T-helper 2 cell (primary cell): ENCODE measurements around the gene LTA4H.
A peak's percentile ranks its signal among the peaks of the same experiment; 100 is the strongest.
"Not testable (repeated sequence)": the region's sequence is repeated elsewhere in the genome, so short reads cannot be mapped to it uniquely, and the experiment has no call there.

Source experiments
- DNase-seq, 5 experiments: peaks; one replicate each; pipeline versions ENCODE4 v3.0.0 to v3.0.0-alpha.2; 2012 to 2022

Gene LTA4H

DNA sequence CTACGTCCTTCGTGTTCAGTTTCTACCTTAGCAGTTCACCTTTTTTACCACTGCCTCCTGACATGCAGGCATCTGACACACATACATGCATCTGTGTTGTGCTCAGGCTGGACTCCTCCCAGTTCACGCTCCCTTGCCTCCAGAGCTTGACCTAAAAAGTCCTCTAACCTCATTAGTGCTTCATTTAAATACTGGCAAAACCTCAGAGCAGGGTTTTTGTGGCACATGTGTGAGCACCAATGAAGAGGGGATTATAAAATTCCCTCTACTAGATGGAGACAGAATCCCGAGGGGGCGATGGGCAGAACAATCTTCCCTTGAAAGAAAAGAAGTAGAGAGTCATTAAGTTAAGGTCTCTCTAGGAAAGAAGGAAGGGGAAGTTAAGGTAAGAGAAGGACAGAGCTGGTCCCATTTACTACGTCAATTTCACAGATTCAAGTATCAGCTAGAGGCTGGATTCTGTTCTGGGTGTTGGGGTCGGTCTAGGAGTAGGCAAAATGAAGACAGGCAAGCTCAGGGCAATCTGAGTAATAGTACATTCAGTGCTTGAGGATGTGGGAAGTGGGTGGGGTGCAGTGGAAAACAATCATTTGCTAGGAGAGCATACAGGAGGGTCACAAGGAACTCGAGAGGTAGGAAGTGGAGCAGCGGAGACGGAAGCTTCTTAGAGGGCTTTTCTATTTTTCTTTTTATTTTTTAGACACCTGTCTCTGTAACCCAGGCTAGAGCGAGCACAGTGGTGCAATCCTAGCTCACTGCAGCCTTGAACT is 46.7 kb downstream of the LTA4H start:
- no peak for DNase-seq

GRCh38 chr12:95986635-95987570 is 48.5 kb downstream of the LTA4H start:
- no peak for DNase-seq

- peak in 1 of 5 experiments; percentile 11 for DNase-seq
Observed at GRCh38 chr12:95984682-95985081, 50.7 kb downstream of the LTA4H start.

- DNase-seq: no peak
Observed at GRCh38 chr12:95982602-95983001, 52.8 kb downstream of the LTA4H start.

- no peak for DNase-seq
Observed at GRCh38 chr12:95980437-95980836, 55.0 kb downstream of the LTA4H start.

- DNase-seq: no peak
Observed at GRCh38 chr12:95978774-95979173, 56.6 kb downstream of the LTA4H start.

DNA sequence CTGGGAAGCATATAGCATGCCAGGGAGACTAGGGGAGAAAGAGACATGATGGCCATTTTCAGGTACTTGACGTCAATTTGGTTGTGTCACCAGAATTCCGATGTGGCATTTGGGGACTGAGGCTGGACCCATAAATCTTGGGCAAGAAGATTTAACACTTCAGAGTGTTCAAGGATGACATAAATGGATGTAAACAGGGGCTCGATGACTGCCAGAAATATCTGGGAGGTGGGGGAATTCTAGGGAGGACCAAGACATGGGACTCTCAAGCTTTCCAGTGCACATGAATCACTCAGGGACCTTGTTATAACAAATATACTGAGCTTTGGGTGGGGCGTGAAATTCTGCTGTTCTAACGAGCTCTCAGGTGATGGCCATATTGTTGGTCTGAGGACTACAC is 57.0 kb downstream of the LTA4H start:
- no peak for DNase-seq

DNA sequence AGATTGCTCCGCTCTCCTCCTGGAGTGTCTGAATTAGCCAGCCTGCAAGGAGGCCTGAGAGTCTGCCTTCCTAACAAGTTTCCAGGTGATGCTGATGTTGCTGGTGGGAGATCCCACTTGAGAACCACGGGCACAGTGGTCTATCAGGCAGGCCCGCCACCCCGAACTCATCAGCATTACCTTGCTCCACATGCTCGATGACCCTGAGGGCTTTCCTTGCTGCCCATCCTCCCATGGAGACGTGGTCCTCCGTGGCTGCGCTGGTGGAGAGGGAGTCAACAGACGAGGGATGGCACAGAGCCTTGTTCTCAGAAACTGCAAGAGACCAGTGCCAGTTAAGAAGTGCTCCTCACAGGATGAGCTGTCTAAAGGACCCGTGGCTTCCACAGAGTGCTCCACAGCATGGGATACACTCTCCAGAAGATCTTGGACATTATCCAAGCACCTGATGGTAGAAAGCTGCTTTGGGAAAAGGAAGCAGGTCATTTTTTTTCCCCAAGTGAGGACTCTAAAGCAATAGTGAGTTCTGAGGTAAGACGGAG is 57.6 kb downstream of the LTA4H start:
- no peak for DNase-seq

- DNase-seq: no peak
Observed at GRCh38 chr12:95976416-95976832, 59.0 kb downstream of the LTA4H start.

GRCh38 chr12:95975491-95975890 is 59.9 kb downstream of the LTA4H start:
- no peak for DNase-seq

GRCh38 chr12:95974358-95974757 is 61.0 kb downstream of the LTA4H start:
- DNase-seq: no peak

- DNase-seq: no peak
Observed at GRCh38 chr12:95972832-95973456, 62.4 kb downstream of the LTA4H start.

DNA sequence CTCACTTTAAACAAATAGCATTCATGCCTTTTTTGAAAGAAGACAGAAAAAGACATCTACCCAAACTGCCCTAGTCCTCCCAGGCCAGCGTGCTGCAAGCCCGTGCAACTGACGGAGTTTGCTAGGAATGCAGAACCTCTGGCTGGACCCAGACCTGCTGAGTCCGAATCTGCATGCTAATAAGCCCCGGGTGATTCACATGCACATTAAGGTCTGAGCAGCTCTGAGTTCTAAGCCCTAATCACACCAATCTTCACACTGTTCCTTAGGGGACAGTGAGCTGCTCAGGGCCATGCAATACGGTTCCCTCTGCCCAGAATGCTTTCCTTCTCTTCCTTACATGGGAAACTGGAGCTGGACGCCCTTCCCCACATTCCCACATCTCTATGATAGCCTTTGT is 64.5 kb downstream of the LTA4H start:
- DNase-seq: no peak

GRCh38 chr12:95969116-95969515 is 66.3 kb downstream of the LTA4H start:
- DNase-seq: not testable (repeated sequence)

DNA sequence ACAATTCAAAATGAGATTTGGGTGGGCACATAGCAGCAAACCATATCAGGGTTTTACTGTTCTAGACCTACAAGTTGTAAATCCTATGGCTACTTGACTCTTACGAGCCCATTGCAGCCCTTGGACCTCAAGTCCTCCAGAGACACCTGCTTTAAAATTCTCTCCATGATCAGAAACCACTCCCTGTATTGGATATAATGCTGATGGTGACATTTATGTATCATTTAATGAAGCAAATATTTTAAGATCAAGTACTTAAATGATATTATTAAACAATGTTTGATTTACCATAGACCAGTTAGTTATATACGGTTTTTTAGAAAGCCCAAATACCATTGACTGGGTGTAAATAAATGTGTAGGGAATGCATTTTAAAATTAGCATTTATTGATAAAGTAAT is 68.1 kb downstream of the LTA4H start:
- no peak for DNase-seq

GRCh38 chr12:95966287-95966870 is 69.0 kb downstream of the LTA4H start:
- no peak for DNase-seq

GRCh38 chr12:95963096-95963495 is 72.3 kb downstream of the LTA4H start:
- DNase-seq: peak in 1 of 5 experiments; percentile 19

DNA sequence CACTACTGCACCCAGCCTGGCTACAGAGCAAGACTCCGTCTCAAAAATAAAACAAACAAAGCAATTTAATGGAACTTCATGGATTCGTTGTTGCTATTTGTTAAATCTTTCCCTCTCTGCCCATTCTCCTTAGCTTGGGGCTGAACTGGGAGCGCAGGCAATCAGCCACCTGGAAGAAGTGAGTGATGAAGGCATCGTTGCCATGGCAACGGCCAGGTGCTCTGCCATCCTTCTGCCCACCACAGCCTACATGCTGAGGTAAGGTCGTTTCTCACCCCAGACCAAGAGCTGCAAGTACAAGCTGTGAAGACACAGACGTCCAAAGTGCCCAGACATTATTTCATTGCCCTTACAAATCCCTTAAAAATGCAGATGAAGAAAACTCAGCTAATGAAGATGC is 73.2 kb downstream of the LTA4H start:
- no peak for DNase-seq

GRCh38 chr12:95960241-95960640 is 75.1 kb downstream of the LTA4H start:
- DNase-seq: no peak

DNA sequence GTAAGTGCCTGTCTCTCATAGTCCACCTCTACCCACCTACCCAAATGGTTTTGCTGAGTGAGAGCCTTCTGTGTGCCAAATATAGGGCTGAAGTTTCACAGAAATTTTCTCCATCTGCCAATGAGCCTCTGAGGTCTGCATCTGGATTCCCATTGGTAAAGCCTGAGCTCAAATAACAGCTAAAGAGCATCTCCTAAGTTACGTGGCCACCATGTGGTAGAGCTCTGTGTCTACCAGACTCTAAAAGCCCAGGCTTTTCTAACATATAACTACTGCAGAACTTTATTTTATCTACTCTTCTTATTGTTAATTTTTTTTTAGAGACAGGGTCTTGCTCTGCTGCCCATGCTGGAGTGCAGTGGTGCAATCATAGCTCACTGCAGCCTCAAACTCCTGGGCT is 76.3 kb downstream of the LTA4H start:
- DNase-seq: peak in 1 of 5 experiments; percentile 38

GRCh38 chr12:95956557-95957145 is 78.7 kb downstream of the LTA4H start:
- DNase-seq: no peak

DNA sequence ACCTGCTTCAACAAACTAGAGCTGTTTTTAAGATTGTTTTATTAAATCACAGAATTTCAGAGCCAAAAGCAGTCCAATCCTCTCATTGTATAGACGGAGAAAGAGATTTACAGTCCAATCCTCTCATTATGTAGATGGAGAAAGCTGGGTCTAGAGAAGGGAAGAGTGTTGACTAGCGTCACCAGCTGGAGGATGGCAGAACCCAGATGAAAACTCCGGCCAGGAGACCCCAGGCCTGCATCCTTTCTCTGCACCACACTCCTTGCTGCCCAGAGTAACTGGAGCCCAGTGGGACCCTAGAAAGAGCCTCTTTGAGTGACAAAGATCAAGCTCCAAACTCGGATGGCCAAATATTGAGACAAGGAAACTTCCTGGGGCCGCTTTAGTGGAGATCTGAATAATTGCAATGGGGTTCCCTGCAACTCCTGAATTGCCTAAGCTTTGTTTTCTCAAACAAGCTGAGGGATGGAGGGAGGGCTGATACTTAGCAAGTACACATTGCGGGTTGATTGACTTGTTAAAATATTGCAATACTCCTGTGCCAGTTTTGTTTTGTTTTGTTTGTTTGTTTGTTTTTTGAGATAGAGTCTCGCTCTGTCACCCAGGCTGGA is 79.7 kb downstream of the LTA4H start:
- DNase-seq: no peak
